Measurements from ENCODE around the gene C2orf92.

DNA sequence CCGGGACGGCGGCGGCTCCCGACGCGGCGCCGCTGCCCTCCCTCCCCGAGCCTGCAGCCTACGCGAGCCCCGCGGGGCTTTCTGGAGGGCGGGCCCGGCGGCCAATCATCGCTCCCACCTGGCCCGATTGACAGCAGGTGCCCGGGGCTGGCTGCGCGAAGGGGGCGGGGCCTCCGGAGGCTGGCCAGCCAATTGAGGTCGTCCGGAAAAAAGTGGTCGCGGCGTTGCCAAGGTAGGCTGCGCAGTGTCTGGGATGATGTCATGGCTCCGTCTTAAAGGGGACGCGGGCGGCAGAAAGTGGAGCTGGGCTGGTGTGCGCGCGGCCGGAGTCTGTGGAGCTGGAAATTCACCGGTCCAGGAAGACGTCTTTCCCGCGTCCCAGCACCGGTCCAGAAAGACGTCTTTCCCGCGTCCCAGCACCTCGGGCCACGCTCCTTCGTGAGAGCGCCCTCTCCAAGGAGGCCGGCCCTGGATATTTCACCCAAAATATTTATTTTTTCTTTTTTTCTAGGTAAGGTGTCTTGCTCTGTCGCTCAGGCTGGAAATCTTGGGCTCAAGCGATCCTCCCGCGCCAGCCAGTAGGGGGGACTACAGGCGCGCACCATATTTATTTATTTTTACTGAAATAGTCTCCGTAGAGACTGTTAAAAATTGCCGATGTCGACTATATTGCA lies 5.4 kb upstream of the C2orf92 start, which contains the start of gene ACTR1B:
- TF ChIP-seq SIN3A (IDR thresholded peaks at IDR 0.05; ENCODE audit: borderline replicate concordance, insufficient read depth, low read length) (no peak), POLR2AphosphoS5 (IDR thresholded peaks at IDR 0.05; ENCODE audit: low read depth, low read length) (peak; percentile 56; the same call in 1 of the 2 replicates)

Data from PFSK-1 (cell line).